HepG2 (cell line): Measurements from ENCODE around the gene GASK1A. TPM values are rescaled to one million over a fixed set of nuclear protein-coding genes. Genes with fewer than 3 reads are reported as not detected.

Experiments
- ATAC-seq: fragments of 200-7000 bp; cut with Tn5 transposase; 3 replicates; pipeline ENCODE4 v1.9.1; 2020; ENCODE audit warnings: mild to moderate bottlenecking, moderate library complexity
- BruUV-seq: library from RNA; stranded (reverse); fragments of 400-500 nt; replicated peaks from 2 replicates; lab custom pipeline; 2021; lab: Mats Ljungman, UMichigan
- CTCF ChIA-PET: fragments of 300-600 bp; formaldehyde crosslinking; extraction: SDS; loops from one replicate; lab custom pipeline; 2021; ENCODE audit warnings: low total read pairs, inconsistent platforms, low intra/inter-chr PET ratio; lab: Yijun Ruan, JAX
- POLR2A ChIA-PET: fragments of 350-600 bp; sonication (Branson Sonifier 250); formaldehyde crosslinking; loops from one replicate; lab custom pipeline; 2020; ENCODE audit warnings: antibody characterized with exemption, inconsistent platforms; lab: Yijun Ruan, JAX
- DNase-seq: peaks from one replicate; pipeline ENCODE4 v3.0.0-alpha.2; 2015; ENCODE audit warnings: low spot score
- FAIRE-seq: peaks from 3 replicates; lab custom pipeline; 2011; peaks lifted over from hg19 to GRCh38; lab: Jason Lieb, UNC
- H2AFZ ChIP-seq: one replicate; pipeline ENCODE4 v1.6.1; 2011; ENCODE audit warnings: low read length, inconsistent platforms
- H3K27ac ChIP-seq: fragments of 300-600 bp; 3 replicates; pipeline ENCODE4 v1.8.0; 2011; ENCODE audit warnings: mixed run types, mild to moderate bottlenecking, mixed read lengths, low read length, inconsistent platforms; ENCODE audit not compliant: insufficient read depth; ENCODE audit errors: extremely low read length
- H3K27me3 ChIP-seq, 2 experiments: fragments of 200-600 bp in 1 of 2; 2 replicates in 1 of 2; 3 replicates in 1 of 2; pipeline versions ENCODE4 v1.6.0 to v1.8.0; 2011; ENCODE audit warnings: low read length in 2 of 2, mild to moderate bottlenecking in 2 of 2, moderate library complexity in 2 of 2, inconsistent platforms in 1 of 2; ENCODE audit not compliant: insufficient read depth in 2 of 2, control insufficient read depth in 1 of 2
- H3K36me3 ChIP-seq, 2 experiments: fragments of 200-600 bp in 1 of 2; replicated peaks in 1 of 2; 2 replicates in 1 of 2; 3 replicates in 1 of 2; pipeline versions ENCODE4 v1.5.1 to v1.8.0; 2011; ENCODE audit warnings: low read length in 2 of 2, inconsistent platforms in 1 of 2; ENCODE audit not compliant: insufficient read depth in 2 of 2, control insufficient read depth in 1 of 2
- H3K4me1 ChIP-seq: 2 replicates; pipeline ENCODE4 v1.5.1; 2012; ENCODE audit warnings: low read length, inconsistent platforms; ENCODE audit not compliant: insufficient read depth
- H3K4me2 ChIP-seq: 2 replicates; pipeline ENCODE4 v1.6.0; 2011; ENCODE audit warnings: low read depth, low read length, inconsistent platforms
- H3K4me3 ChIP-seq, 3 experiments: fragments of 200-600 bp in 1 of 3; sonication (generic), shearing (Covaris generic) in 1 of 3; replicated peaks in 1 of 3; 2 replicates each; pipeline ENCODE4 v1.5.1; 2011 to 2016; ENCODE audit warnings: low read length in 3 of 3, inconsistent platforms in 2 of 3, low read depth in 2 of 3, mild to moderate bottlenecking in 2 of 3, control low read depth in 1 of 3, mixed read lengths in 1 of 3; ENCODE audit not compliant: insufficient read depth in 1 of 3
- H3K79me2 ChIP-seq: one replicate; pipeline ENCODE4 v1.6.1; 2011; ENCODE audit warnings: low read length, inconsistent platforms; ENCODE audit not compliant: insufficient read depth
- H3K9ac ChIP-seq: 2 replicates; pipeline ENCODE4 v1.6.0; 2011; ENCODE audit warnings: mild to moderate bottlenecking, low read depth, low read length, inconsistent platforms; ENCODE audit not compliant: insufficient read depth
- H3K9me3 ChIP-seq: 2 replicates; pipeline ENCODE4 v1.5.1; 2012; ENCODE audit warnings: mild to moderate bottlenecking, low read length
- H4K20me1 ChIP-seq: 2 replicates; pipeline ENCODE4 v1.6.0; 2011; ENCODE audit warnings: inconsistent platforms, mild to moderate bottlenecking, low read length, moderate library complexity; ENCODE audit not compliant: insufficient read depth
- FOXP1 ChIP-seq, 2 experiments: fragments of 450-650 bp in 1 of 2; IDR thresholded peaks; 2 replicates each; pipeline ENCODE4 v1.6.1; 2017 to 2018; ENCODE audit warnings: antibody characterized with exemption in 1 of 2
- IKZF5 ChIP-seq: IDR thresholded peaks from 2 replicates; pipeline ENCODE4 v1.6.1; 2018; ENCODE audit warnings: missing genetic modification reagents, mild to moderate bottlenecking, missing compliant biosample characterization
- PAF1 ChIP-seq: IDR thresholded peaks from 2 replicates; pipeline ENCODE4 v1.6.1; 2016; ENCODE audit warnings: missing genetic modification reagents, missing compliant biosample characterization
- RBFOX2 ChIP-seq: fragments of 200-400 bp; formaldehyde crosslinking; IDR thresholded peaks from 2 replicates; pipeline ENCODE4 v1.6.1; 2017; ENCODE audit warnings: low read depth, mild to moderate bottlenecking, low read length
- TBX2 ChIP-seq: sonication (generic); formaldehyde crosslinking; IDR thresholded peaks from 2 replicates; pipeline ENCODE4 v1.5.0; 2020; ENCODE audit warnings: missing genetic modification reagents, mild to moderate bottlenecking, borderline replicate concordance
- THAP11 ChIP-seq: IDR thresholded peaks from 2 replicates; pipeline ENCODE4 v1.6.1; 2016; ENCODE audit warnings: missing biosample characterization, missing genetic modification reagents
- ZFP62 ChIP-seq: sonication (generic); formaldehyde crosslinking; IDR thresholded peaks from 2 replicates; pipeline ENCODE4 v1.4.0; 2020; ENCODE audit warnings: missing genetic modification reagents
- ZMAT3 ChIP-seq: sonication (generic); formaldehyde crosslinking; conservative IDR thresholded peaks from 2 replicates; pipeline ENCODE4 v1.7.0; 2021; ENCODE audit warnings: missing genetic modification reagents
- ZMYM3 ChIP-seq: sonication (generic); formaldehyde crosslinking; IDR thresholded peaks from 2 replicates; pipeline ENCODE4 v1.5.1; 2020; ENCODE audit warnings: mild to moderate bottlenecking, missing genetic modification reagents
- ZNF326 ChIP-seq: sonication (generic); formaldehyde crosslinking; IDR thresholded peaks from 2 replicates; pipeline ENCODE4 v1.4.0; 2020; ENCODE audit warnings: missing genetic modification reagents, borderline replicate concordance
- ZNF343 ChIP-seq: sonication (generic); formaldehyde crosslinking; IDR thresholded peaks from 2 replicates; pipeline ENCODE4 v1.4.0; 2020; ENCODE audit warnings: mild to moderate bottlenecking, missing genetic modification reagents
- ZNF616 ChIP-seq: sonication (generic); formaldehyde crosslinking; IDR thresholded peaks from 2 replicates; pipeline ENCODE4 v1.5.0; 2020; ENCODE audit warnings: low read depth, mild to moderate bottlenecking, missing genetic modification reagents
- ZNF619 ChIP-seq: sonication (generic); formaldehyde crosslinking; IDR thresholded peaks from 2 replicates; pipeline ENCODE4 v1.4.0; 2020; ENCODE audit warnings: mild to moderate bottlenecking, missing genetic modification reagents
- WGBS: methylation state at CpG from one replicate; pipeline ENCODE4 v1.1.6; 2017; ENCODE audit warnings: low lambda C conversion rate; 5-methylcytosine and 5-hydroxymethylcytosine counted together
- in situ Hi-C: cut with HindIII; loops from 2 replicates; pipeline ENCODE4 v1.10.0; 2017; ENCODE audit warnings: low pct_unique_long_range_greater_than_20kb; ENCODE audit not compliant: extremely low pct_ligation_motif_present
- intact Hi-C: fragments of 100-400 bp; cut with micrococcal nuclease; formaldehyde crosslinking; loops from one replicate; pipeline ENCODE4 v1.10.0; 2022; ENCODE audit not compliant: unreplicated experiment
- polyA plus RNA-seq, 8 experiments: library from polyadenylated mRNA; depleted of rRNA in 3 of 8; stranded (reverse) in 7 of 8; unstranded in 1 of 8; fragments of >200 nt; fragmentation: Illumina TruSeq in 4 of 8; extraction: Trizol in 4 of 8; gene quantifications; 2 replicates each; pipeline versions ENCODE4 v1.2.1 to v1.2.3, GENCODE V29; 2011 to 2016; ENCODE audit warnings: low read depth in 4 of 8, missing spikeins in 1 of 8, mixed read lengths in 1 of 8; ENCODE audit not compliant: insufficient read depth in 1 of 8
- total RNA-seq, 5 experiments: library from RNA; depleted of rRNA; stranded (reverse); fragments of >200 nt; fragmentation: Illumina TruSeq; extraction: Trizol; gene quantifications; 2 replicates each; pipeline ENCODE4 v1.2.3, GENCODE V29; 2016; ENCODE audit warnings: low read depth in 1 of 5
- TF ChIP-seq, protein P1 (sequence below): sonication (generic); formaldehyde crosslinking; IDR thresholded peaks from 2 replicates; pipeline ENCODE4 v1.5.0; 2020; ENCODE audit warnings: missing genetic modification reagents

The GASK1A gene
- total and polyA plus RNA-seq, 2 of the 13 experiments (the other 11 are each of a cell fraction or from before 2014, with no cell fraction given), result not detected

DNA sequence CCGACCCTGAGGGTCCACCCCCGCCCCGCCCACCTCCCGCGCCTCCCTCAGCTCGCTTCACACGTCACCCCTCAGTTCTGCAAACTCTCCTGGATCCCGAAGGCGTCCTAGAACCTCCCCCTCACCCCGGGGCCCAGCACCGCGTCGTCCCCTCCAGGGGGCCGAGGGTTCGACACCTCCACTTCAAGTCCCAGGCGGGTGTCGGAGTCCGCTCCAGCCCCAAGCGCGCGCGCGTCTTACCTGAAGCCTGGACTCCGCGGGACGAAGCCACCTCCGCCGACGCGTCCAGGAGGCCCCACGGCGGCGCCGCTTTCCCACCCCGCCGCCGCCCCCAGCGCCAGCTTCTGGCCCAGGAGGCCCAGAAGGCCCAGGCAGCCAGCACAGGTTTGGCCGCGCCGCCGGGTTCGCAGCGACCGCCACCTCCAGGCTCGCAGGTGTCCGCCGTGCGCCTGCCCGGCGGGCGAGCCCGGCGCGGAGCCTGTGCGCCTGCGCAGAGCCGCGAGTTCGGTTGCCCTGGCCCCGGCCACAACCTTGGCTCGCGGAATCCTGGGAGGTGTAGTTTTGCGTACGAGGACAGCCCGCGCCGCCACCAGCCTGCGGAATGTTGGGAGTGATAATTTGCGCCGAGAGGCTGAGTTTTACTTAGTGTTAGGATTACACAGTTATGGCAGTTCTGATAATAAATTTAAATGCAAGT, 126.6 kb downstream of the GASK1A start, which contains the start of gene POMGNT2:
Gene POMGNT2 (minus strand): TSS at position 484 of the 697 bp plus-strand sequence. CDS start 24,648 bp downstream, outside the sequence.
- Histone ChIP-seq H3K4me1 (peaks cover 22% of the 10 kb centered on the region), H3K4me2 (peak within 1 kb of the TSS; percentile 92), H3K36me3 (no peaks in the 10 kb centered on the region), H3K27ac (no peak within 1 kb of the TSS), H3K9ac (peak within 1 kb of the TSS; percentile 72), H3K4me3 (peak within 1 kb of the TSS; percentile 68 to 86 (median 83)), H4K20me1 (no peaks in the 10 kb centered on the region), H3K27me3 (peaks cover 0 to 3% of the 10 kb centered on the region in 2 experiments; a peak in 1 of 5 replicates), H2AFZ (no peak within 1 kb of the TSS), H3K9me3 (no peaks in the 10 kb centered on the region), H3K79me2 (no peaks in the 10 kb centered on the region)
- peak; percentile 69 for FAIRE-seq
- whole genome bisulfite sequencing, result 2% methylated on average over 34 of the region's 71 CpGs
- ChIA-PET CTCF (no interaction called here), POLR2A (interaction anchor here (0.6 kb wide), 1 partner anchor 8 kb away, joined by 3 read pairs; no protein-coding TSS in a partner anchor)
- DNase-seq, result peak; percentile 73
- in situ Hi-C loops, result no loop called here
- peak; percentile 98 for ATAC-seq
- intact Hi-C loops, result no loop called here
- BruUV-seq, result no TSS peak
- no peak for TF ChIP-seq ZMAT3 (CRISPR knock-in tag)
- TF ChIP-seq FOXP1 (IDR thresholded peaks at IDR 0.05), result no peak
- no peak for TF ChIP-seq FOXP1 (CRISPR knock-in tag; IDR thresholded peaks at IDR 0.05)
- peak; percentile 46; the same call in 1 of the 2 replicates for TF ChIP-seq IKZF5 (CRISPR knock-in tag)
- no peak for TF ChIP-seq PAF1 (CRISPR knock-in tag)
- TF ChIP-seq ZNF326, result no peak
- TF ChIP-seq RBFOX2, result peak; percentile 65
- no peak for TF ChIP-seq ZNF343 (CRISPR knock-in tag)
- TF ChIP-seq ZNF619, result no peak
- TF ChIP-seq ZMYM3 (CRISPR knock-in tag), result no peak
- TF ChIP-seq, protein P1, sequence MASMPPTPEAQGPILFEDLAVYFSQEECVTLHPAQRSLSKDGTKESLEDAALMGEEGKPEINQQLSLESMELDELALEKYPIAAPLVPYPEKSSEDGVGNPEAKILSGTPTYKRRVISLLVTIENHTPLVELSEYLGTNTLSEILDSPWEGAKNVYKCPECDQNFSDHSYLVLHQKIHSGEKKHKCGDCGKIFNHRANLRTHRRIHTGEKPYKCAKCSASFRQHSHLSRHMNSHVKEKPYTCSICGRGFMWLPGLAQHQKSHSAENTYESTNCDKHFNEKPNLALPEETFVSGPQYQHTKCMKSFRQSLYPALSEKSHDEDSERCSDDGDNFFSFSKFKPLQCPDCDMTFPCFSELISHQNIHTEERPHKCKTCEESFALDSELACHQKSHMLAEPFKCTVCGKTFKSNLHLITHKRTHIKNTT (CRISPR knock-in tag), result no peak
- peak; percentile 98 for TF ChIP-seq THAP11 (CRISPR knock-in tag)
- TF ChIP-seq TBX2 (CRISPR knock-in tag), result peak; percentile 35; the same call in 1 of the 2 replicates
- TF ChIP-seq ZNF616 (CRISPR knock-in tag), result no peak
- TF ChIP-seq ZFP62 (CRISPR knock-in tag), result no peak
